HG03095 (cell line): ENCODE data around the gene RAB30.

Experiments used
- ATAC-seq: cut with Tn5 transposase; IDR thresholded peaks from one replicate; pipeline ENCODE4 v1.9.1; 2021; ENCODE audit warnings: moderate library complexity; ENCODE audit not compliant: unreplicated experiment

RAB30 gene

GRCh38 chr11:83071567-83072349, at the start of gene RAB30:
Gene RAB30, minus strand, starts transcription at chr11:83071897. Its CDS starts 74,581 bp downstream, at chr11:82997316.
- peak; percentile 96 for ATAC-seq

DNA sequence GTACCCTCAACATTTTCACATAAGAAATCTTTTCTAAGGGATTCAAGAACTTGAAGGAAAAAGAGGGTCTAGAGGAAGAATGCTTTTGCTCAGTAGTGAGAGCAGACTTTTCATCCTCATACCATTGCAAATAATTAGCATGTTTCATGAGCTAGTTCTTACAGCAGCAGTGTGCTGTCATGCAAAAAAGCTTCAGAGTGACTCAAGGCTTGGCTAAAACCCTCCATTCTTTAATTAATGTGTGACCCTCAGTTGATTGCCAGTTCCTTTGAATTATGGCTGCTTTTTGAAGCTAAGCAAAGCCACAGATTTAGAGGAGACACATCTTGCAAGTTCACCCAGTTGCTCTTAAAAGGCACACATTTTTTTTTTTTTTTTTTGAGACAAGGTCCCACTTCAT, 48.6 kb upstream of the RAB30 start:
- no peak for ATAC-seq

DNA sequence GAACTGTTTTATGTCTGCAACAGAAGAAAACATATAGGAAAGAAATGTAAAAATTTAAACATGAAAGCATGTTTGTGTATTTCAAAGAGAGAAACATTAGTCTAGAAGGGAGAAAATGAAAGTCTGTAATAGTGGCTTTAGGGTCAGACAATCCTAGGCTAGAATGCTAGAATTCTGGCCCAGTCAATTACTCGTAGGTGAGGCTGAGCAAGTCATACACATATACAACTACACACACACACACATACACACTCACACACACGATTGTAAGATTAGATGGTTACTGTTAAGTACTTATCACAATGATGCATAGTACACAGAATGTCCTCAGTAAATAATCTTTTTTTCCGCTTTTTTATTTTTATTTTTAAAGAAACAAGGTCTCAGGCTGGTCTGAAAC, 47.5 kb upstream of the RAB30 start:
- no peak for ATAC-seq

GRCh38 chr11:83118814-83119213, 47.1 kb upstream of the RAB30 start:
- no peak for ATAC-seq

GRCh38 chr11:83116015-83116641, 44.4 kb upstream of the RAB30 start:
- no peak for ATAC-seq

DNA sequence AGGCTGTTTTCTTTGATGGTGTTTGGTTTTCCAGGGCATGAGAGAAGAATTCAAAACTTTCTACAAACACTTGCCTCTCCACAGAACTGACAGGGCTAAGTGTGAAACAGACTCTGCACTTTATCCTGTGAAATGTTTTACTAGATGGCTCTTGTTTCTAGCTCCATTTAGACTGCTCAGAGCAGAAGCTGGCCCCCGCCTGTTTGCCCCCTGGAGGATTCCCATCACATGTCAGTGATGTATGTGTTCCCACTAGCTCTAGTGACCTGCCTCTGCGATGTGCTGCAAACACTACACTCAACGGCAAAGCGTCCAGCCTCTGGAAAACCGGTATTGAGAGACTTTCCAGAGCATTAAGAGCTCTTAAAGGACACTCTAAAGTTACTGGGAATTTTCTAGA, 43.9 kb upstream of the RAB30 start:
- ATAC-seq: no peak

- no peak for ATAC-seq
These were observed 43.3 kb upstream of the RAB30 start for GRCh38 chr11:83115026-83115425.

- ATAC-seq: no peak
These were observed 41.2 kb upstream of the RAB30 start for GRCh38 chr11:83112886-83113285.

DNA sequence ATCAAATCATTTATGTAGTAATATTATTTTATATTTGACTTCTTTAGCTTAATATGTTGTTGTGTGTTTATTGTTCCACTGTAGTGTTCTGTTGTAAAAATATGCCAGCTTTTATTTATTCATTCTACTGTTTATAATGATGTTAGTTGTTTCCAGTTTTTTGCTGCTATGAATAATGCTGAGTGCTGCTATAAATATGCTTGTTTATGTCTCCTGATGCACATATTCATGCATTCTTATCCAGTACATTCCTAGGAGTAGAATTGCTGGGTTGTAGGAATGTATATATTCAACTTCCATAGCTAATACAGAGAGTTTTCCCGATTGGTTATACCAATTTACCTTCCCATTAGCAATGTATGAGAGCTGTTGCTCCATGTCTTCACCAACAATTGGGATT, 33.5 kb upstream of the RAB30 start:
- no peak for ATAC-seq

DNA sequence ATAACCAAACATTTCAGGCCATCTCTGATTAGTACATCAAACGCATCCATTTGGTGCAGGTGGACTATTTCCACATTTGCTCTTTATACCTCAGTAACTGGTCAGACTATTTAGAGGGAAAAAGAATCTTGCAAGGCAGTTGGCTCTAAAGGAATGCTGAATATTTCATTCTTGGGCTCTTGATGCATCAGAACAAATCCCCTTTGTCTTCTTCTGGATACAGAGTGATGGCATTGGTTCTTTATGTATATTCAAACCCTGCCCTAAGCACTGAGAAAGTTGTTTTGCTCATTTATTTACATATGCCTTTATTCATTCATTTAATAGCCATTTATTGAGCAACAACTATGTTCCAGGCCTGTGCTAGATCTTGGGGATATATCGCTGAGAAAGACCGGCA, 31.1 kb upstream of the RAB30 start:
- no peak for ATAC-seq

- no peak for ATAC-seq
These were observed 25.9 kb upstream of the RAB30 start for GRCh38 chr11:83097429-83098075.

- ATAC-seq: no peak
These were observed 21.9 kb upstream of the RAB30 start for GRCh38 chr11:83093634-83094033.

- ATAC-seq: no peak
These were observed 21.0 kb upstream of the RAB30 start for GRCh38 chr11:83092488-83093384.

DNA sequence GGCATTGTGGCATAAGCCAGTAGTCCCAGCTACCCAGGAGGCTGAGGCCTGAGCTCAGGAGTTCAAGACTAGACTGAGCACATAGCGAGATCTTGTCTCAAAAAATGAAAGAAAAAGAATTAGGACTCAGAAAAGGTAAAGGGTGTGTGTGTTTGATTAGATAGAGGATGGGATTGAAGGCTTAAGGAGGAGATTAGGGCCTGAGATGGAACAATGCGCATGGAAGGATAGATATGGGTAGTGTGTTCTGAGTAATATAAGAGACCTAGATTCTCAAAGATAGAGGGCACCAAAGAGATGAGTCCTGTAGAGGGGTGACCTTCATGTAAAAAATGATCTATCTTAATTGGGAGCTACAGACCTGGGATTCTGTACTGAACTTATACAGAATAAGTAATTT, 17.3 kb upstream of the RAB30 start:
- ATAC-seq: no peak

DNA sequence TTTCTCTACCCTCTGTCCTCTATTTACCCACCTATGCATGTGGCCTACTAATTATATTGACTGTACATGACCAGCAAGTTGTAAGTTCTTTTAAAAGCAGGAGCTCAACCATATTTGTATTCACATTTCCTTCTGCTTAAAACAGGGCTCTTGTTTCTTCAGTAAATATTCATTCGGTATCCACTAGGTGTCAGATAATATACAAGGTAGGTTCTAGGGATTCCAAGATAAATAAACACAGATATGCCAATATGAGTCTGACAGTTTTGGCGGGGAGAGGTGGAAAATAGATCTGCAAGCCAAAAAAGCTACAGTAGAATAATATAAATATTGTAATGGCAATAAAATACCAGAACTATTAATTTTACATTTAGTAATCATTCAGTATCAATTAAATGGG, 15.3 kb upstream of the RAB30 start:
- ATAC-seq: no peak

- no peak for ATAC-seq
These were observed 8.1 kb upstream of the RAB30 start for GRCh38 chr11:83079820-83080219.

GRCh38 chr11:83078269-83078668, 6.6 kb upstream of the RAB30 start:
- no peak for ATAC-seq

- ATAC-seq: no peak
These were observed 2.2 kb upstream of the RAB30 start for GRCh38 chr11:83073884-83074283.

DNA sequence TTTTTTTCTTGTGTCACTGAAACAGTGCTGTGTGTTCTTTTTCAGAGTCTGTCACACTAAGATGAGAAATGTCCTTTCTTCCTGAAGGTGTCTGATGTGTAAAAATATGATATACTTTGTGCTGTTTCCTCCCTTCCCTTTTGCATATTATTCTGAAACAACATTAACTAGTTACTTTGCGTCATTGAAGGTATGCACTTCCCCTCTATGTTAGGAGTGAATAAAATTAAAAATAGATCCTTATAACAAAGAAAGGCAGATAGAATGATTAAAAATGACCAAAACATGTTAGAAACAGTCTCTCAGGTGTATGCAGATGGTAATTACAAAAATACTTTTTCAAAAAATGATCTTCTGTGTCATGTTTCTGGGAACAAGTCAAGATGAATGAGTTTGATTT, 1.6 kb upstream of the RAB30 start:
- no peak for ATAC-seq

DNA sequence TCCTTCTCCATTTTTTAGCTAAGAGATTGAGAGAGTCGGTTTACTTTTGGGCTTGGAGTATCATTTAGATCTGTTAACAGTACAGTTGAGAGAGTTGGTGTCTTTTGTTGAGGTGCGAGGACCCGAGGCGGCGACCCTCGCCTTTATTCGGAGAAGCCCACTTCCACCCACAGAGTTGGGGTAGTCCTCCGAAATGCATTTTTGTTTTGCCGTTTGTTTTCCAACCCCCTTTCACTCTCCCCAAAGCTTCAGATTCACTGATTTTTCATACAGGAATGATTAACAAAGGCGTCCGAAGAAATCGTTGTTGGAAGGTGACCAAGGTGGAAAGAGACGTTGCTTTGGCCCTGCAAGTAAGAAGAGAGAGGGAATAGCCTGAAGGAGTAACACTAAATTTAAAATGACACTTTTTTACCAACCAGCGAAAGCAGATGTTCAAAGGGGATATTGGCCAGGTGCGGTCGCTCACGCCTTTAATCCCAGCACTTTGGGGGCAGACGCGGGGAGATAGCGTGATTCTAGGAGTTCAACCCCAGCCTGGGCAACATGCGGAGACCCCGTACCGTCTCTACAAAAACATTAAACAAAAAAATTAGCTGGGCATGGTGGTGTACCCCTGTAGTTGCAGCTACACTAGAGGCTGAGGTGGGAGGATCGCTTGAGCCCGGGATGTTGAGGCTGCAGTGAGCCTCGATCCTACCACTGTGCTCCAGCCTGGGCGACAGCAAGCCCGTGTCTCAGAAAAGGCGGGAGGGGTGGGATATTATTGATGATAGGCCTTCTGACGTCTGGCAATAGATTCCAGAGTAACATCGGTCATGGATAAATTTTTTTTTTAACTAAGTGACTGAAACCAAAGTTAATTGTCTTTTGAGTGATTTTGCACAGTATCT, 899 bp upstream of the RAB30 start:
- ATAC-seq: no peak
